Thymus (tissue), 11 donors: Measurements from ENCODE around the gene KAZN. TPM values are rescaled to one million over a fixed set of nuclear protein-coding genes. Genes with fewer than 3 reads are reported as not detected.

Experiments used
- DNase-seq, 9 donors: peaks; one replicate each; pipeline ENCODE4 v3.0.0-alpha.2; 2013; ENCODE audit warnings: low spot score in 9 of 9, low read depth in 6 of 9, missing footprints in 1 of 9
- H3K27ac ChIP-seq, 2 donors: one replicate each; pipeline ENCODE4 v1.5.1; 2013; ENCODE audit warnings: control low read depth in 1 of 2, low read depth in 1 of 2, low read length in 1 of 2, mild to moderate bottlenecking in 1 of 2, moderate library complexity in 1 of 2
- H3K27me3 ChIP-seq, 2 donors: one replicate each; pipeline ENCODE4 v1.5.1; 2013; ENCODE audit warnings: low read length in 1 of 2; ENCODE audit not compliant: control insufficient read depth in 2 of 2, insufficient read depth in 1 of 2
- H3K36me3 ChIP-seq, 2 donors: one replicate each; pipeline ENCODE4 v1.5.1; 2013; ENCODE audit warnings: low read length in 1 of 2, mild to moderate bottlenecking in 1 of 2, moderate library complexity in 1 of 2; ENCODE audit not compliant: control insufficient read depth in 2 of 2, insufficient read depth in 2 of 2
- H3K4me1 ChIP-seq, 2 donors: one replicate each; pipeline ENCODE4 v1.5.1; 2013; ENCODE audit warnings: low read length in 2 of 2; ENCODE audit not compliant: control insufficient read depth in 2 of 2, insufficient read depth in 2 of 2
- H3K4me3 ChIP-seq, 2 donors: one replicate each; pipeline ENCODE4 v1.5.1; 2013; ENCODE audit warnings: low read length in 2 of 2, control low read depth in 1 of 2, mild to moderate bottlenecking in 1 of 2
- H3K9me3 ChIP-seq, 2 donors: one replicate each; pipeline ENCODE4 v1.5.1; 2013; ENCODE audit warnings: low read length in 1 of 2, mild to moderate bottlenecking in 1 of 2; ENCODE audit not compliant: control insufficient read depth in 2 of 2, insufficient read depth in 1 of 2
- WGBS: extraction: QIAGEN DNeasy Blood & Tissue Kit; methylation state at CpG from one replicate; pipeline ENCODE4 v1.1.7; 2013; 5-methylcytosine and 5-hydroxymethylcytosine counted together
- polyA plus RNA-seq: library from polyadenylated mRNA; stranded (reverse); fragments of 200-250 nt; gene quantifications from one replicate; pipeline ENCODE4 v1.2.3, GENCODE V29; 2013
- total RNA-seq: library from RNA; stranded (reverse); fragments of 120-200 nt; gene quantifications from one replicate; pipeline ENCODE4 v1.2.4, GENCODE V29; 2013
- donor health status: healthy.

The KAZN gene
- total and polyA plus RNA-seq, 2 donors, result 1.3 to 5.7 TPM

DNA sequence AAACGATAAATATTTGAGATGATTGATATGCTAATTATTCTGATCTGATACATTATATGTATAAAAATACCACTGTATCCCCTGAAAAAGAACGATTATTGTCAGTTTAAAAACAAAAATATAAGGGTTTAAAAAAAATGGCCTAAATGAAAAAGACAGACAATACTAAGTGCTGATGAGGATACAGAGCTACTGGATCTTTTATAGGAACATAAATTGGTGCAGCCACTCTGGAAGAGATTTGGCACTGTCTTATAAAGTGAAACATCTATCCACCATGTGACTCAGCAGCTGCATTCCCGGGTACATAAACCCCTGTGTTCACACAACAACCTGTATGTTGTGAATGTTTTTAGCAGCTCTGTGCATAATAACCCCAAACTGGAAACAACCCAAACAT lies 44.2 kb downstream of the KAZN start:
- Histone ChIP-seq H3K36me3 (no peaks in the 10 kb centered on the region), H3K9me3 (no peaks in the 10 kb centered on the region), H3K4me1 (no peaks in the 10 kb centered on the region), H3K4me3 (no peak overlapping the region), H3K27ac (no peak overlapping the region), H3K27me3 (no peaks in the 10 kb centered on the region)
- WGBS, result 96% methylated on average over 3 of the region's 3 CpGs
- DNase-seq, result no peak

DNA sequence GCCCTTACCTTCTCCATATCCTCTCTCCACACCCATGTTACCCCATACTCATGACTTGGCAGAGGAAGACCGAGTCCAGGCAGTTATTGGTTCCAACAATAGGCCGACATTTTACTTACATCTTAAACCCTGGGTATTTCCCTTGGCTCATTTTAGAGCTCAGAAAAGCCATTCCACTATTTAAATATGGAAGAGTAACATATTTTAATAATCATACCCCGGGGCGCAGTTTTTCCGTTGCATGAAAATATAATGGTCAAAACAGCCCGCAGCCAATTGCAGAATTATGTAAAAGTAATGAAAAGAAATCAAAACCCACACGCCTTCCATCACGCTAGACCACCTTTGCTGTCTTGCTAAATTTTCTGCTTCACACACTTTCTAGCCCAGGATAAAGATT lies 48.5 kb downstream of the KAZN start:
- Histone ChIP-seq H3K4me3 (no peak overlapping the region), H3K9me3 (no peaks in the 10 kb centered on the region), H3K4me1 (no peaks in the 10 kb centered on the region), H3K36me3 (no peaks in the 10 kb centered on the region), H3K27ac (no peak overlapping the region), H3K27me3 (no peaks in the 10 kb centered on the region)
- 90% methylated on average over 8 of the region's 8 CpGs for WGBS
- no peak for DNase-seq

- Histone ChIP-seq H3K27me3 (no peaks in the 10 kb centered on the region), H3K4me1 (no peaks in the 10 kb centered on the region), H3K9me3 (no peaks in the 10 kb centered on the region), H3K27ac (no peak overlapping the region), H3K36me3 (no peaks in the 10 kb centered on the region), H3K4me3 (no peak overlapping the region)
- no peak for DNase-seq
- WGBS, result 84% methylated on average over 3 of the region's 3 CpGs
These were observed 49.3 kb downstream of the KAZN start for GRCh38 chr1:14647777-14648176.

- 94% methylated on average over 3 of the region's 3 CpGs for WGBS
- Histone ChIP-seq H3K4me3 (no peak overlapping the region), H3K9me3 (no peaks in the 10 kb centered on the region), H3K36me3 (no peaks in the 10 kb centered on the region), H3K4me1 (no peaks in the 10 kb centered on the region), H3K27ac (no peak overlapping the region), H3K27me3 (no peaks in the 10 kb centered on the region)
- DNase-seq, result no peak
These were observed 49.9 kb downstream of the KAZN start for GRCh38 chr1:14648391-14648790.

DNA sequence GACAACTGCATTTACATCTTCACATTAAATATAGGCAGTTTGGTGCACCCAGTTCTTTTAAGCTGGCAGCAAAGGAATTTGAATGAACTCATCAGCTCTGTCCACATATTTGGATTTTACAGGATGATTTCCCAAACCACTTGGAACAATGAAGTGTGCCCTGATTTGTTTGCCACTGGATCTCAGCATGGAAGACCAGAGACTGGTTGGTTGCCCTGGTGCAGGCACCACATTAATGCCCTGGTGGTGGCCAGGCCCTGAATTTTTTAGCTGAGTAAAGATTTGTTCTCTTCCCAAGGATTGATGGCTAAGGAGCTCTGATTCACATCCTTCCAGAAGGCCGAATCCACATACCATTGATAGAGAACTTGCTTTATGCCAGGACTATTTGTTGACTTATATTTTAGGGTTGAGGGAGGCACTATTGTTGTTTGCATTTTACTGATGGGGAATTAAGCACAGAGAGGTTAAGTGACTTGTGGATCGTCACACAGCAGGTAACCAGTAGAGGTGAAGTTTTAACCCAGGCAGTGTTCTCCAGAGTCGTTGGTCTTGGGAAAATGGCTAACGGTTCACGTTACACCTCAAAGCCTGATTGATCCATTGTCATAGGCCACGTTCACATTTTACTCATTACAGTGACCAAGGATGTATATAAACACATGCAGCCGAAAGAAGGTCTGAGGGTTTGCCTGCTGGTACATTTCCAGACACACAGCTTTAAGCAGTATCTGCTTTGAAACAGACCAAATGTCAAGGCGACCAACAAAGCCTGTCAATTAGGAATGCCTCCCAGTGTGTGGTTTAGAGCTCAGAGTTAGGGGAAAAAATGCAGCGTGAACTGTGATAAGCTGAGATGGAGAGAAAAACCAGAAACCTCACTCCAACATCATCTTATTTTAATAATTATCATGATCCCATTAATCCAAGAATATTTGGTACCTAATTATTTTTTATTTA lies 50.7 kb downstream of the KAZN start:
- DNase-seq, result no peak
- Histone ChIP-seq H3K4me1 (no peaks in the 10 kb centered on the region), H3K9me3 (no peaks in the 10 kb centered on the region), H3K4me3 (no peak overlapping the region), H3K27ac (no peak overlapping the region), H3K36me3 (no peaks in the 10 kb centered on the region), H3K27me3 (no peaks in the 10 kb centered on the region)
- 95% methylated on average over 9 of the region's 9 CpGs for WGBS

DNA sequence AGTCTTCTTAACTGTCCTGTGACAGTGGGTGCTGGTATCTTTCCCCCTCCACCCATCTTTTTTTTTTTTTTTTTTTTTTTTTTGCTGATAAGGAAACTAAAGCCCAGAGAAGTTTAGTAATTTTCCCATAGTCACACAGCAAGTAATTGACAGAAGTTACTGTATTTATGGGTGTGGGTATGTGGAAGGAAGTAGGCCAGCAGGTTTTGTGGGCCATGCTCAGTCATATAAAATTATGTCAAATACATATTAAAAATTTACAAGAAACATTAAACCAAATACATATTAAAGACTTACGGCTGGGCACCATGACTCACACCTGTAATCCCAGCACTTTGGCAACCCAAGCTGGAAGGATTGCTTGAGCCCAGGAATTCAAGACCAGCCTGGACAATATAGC lies 51.5 kb downstream of the KAZN start:
- H3K9me3 ChIP-seq, result no peaks in the 10 kb centered on the region
- no peak for DNase-seq
- 97% methylated on average over 1 of the region's 1 CpG for WGBS

GRCh38 chr1:14650951-14651350 lies 52.5 kb downstream of the KAZN start:
- WGBS, result 91% methylated on average over 3 of the region's 3 CpGs
- H3K27me3 ChIP-seq, result no peaks in the 10 kb centered on the region

More for the DNA sequence above, 51.5 kb downstream of the KAZN start:
- H3K36me3 ChIP-seq, result no peaks in the 10 kb centered on the region
- no peaks in the 10 kb centered on the region for H3K27me3 ChIP-seq
- no peaks in the 10 kb centered on the region for H3K4me1 ChIP-seq
- H3K27ac ChIP-seq, result no peak overlapping the region
- no peak overlapping the region for H3K4me3 ChIP-seq

GRCh38 chr1:14652840-14653239 lies 54.4 kb downstream of the KAZN start:
- DNase-seq, result no peak
- H3K9me3 ChIP-seq, result no peaks in the 10 kb centered on the region
- no peak overlapping the region for H3K4me3 ChIP-seq
- H3K27ac ChIP-seq, result no peak overlapping the region
- H3K4me1 ChIP-seq, result no peaks in the 10 kb centered on the region
- WGBS, result 97% methylated on average over 3 of the region's 3 CpGs
- no peaks in the 10 kb centered on the region for H3K27me3 ChIP-seq
- no peaks in the 10 kb centered on the region for H3K36me3 ChIP-seq

More at GRCh38 chr1:14650951-14651350, 52.5 kb downstream of the KAZN start:
- no peaks in the 10 kb centered on the region for H3K4me1 ChIP-seq
- H3K36me3 ChIP-seq, result no peaks in the 10 kb centered on the region
- no peak overlapping the region for H3K27ac ChIP-seq
- H3K9me3 ChIP-seq, result no peaks in the 10 kb centered on the region
- DNase-seq, result no peak
- H3K4me3 ChIP-seq, result no peak overlapping the region

- Histone ChIP-seq H3K36me3 (no peaks in the 10 kb centered on the region), H3K4me3 (no peak overlapping the region), H3K9me3 (no peaks in the 10 kb centered on the region), H3K27ac (no peak overlapping the region), H3K4me1 (no peaks in the 10 kb centered on the region), H3K27me3 (no peaks in the 10 kb centered on the region)
- WGBS, result 97% methylated on average over 8 of the region's 8 CpGs
- DNase-seq, result no peak
These were observed 55.0 kb downstream of the KAZN start for GRCh38 chr1:14653461-14653960.
